Prostate gland (tissue), 2 donors: ENCODE data around the gene LTO1. TPM values are rescaled to one million over a fixed set of nuclear protein-coding genes. Genes with fewer than 3 reads are reported as not detected.

Source experiments
- DNase-seq: peaks from one replicate; pipeline ENCODE4 v3.0.0-alpha.2; 2019; ENCODE audit warnings: low spot score
- H3K27ac ChIP-seq, 2 donors: fragments of 200-600 bp; sonication (generic); 2 replicates each; pipeline ENCODE4 v1.5.1; 2017 to 2019
- H3K27me3 ChIP-seq: fragments of 200-600 bp; sonication (generic); replicated peaks from 2 replicates; pipeline ENCODE4 v1.5.1; 2019; ENCODE audit not compliant: insufficient read depth
- H3K36me3 ChIP-seq, 2 donors: fragments of 200-600 bp; sonication (generic); 1 replicate in 1 of 2; 2 replicates in 1 of 2; pipeline versions ENCODE4 v1.5.1 to v1.8.1; 2017 to 2019
- H3K4me1 ChIP-seq: fragments of 200-600 bp; sonication (generic); replicated peaks from 2 replicates; pipeline ENCODE4 v1.5.1; 2019
- H3K4me3 ChIP-seq, 2 donors: fragments of 200-600 bp; sonication (generic); 2 replicates each; pipeline ENCODE4 v1.5.1; 2017 to 2019
- H3K9me3 ChIP-seq: fragments of 200-600 bp; sonication (generic); 2 replicates; pipeline ENCODE4 v1.5.1; 2017
- POLR2A ChIP-seq: fragments of 450-650 bp; IDR thresholded peaks from one replicate; pipeline ENCODE4 v1.6.1; 2016; ENCODE audit warnings: antibody characterized with exemption, mild to moderate bottlenecking
- POLR2AphosphoS5 ChIP-seq: sonication (generic); formaldehyde crosslinking; IDR thresholded peaks from one replicate; pipeline ENCODE4 v1.6.1; 2017; ENCODE audit warnings: antibody characterized with exemption
- WGBS: methylation state at CpG from one replicate; pipeline ENCODE4 v1.1.5; 2018; 5-methylcytosine and 5-hydroxymethylcytosine counted together
- intact Hi-C: fragments of 100-400 bp; cut with DNase I; formaldehyde crosslinking; loops from one replicate; pipeline ENCODE4 v1.14.2; 2022
- total RNA-seq, 2 donors: library from RNA; depleted of rRNA; stranded (reverse); fragments of >200 nt; gene quantifications; one replicate each; pipeline ENCODE4 v1.1.0, GENCODE V29; 2016
- TF ChIP-seq, protein P1 (sequence below), 4 experiments: fragments of 200-600 bp in 2 of 4; fragments of 450-650 bp in 2 of 4; sonication (generic) in 2 of 4; IDR thresholded peaks; 1 replicate in 3 of 4; 2 replicates in 1 of 4; pipeline ENCODE4 v1.5.1; 2016 to 2019; ENCODE audit warnings: antibody characterized with exemption in 4 of 4, mild to moderate bottlenecking in 2 of 4, moderate library complexity in 2 of 4

LTO1 gene
- total RNA-seq, 2 donors from 2014 or later, result 14.9 to 39.5 TPM

DNA sequence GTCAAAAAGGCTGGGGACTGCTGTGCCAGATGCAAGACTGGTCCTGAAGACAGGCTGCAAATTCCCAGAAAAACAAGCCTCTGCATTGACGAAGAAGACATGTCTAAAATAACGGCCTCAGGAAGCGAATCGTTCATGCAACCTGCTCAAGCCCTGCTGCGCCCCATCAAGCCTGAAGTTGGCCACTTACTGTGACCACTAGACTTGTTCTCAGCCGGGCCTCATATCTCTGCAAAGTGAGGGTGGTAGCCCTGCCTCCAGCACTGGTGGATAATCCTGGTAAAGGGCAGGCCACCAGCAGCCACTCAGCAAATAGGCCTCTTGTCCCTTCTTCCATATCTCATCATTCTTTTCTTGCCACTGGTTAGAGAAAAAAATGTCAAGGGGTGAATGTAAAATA lies 11.8 kb downstream of the LTO1 start:
- WGBS, result 92% methylated on average over 6 of the region's 6 CpGs
- H3K9me3 ChIP-seq, result no peaks in the 10 kb centered on the region
- intact Hi-C loops, result no loop called here
- no peaks in the 10 kb centered on the region for H3K27me3 ChIP-seq
- H3K27ac ChIP-seq, result no peak overlapping the region
- no peak for DNase-seq
- H3K36me3 ChIP-seq, result no peaks in the 10 kb centered on the region
- H3K4me1 ChIP-seq, result no peaks in the 10 kb centered on the region
- no peak overlapping the region for H3K4me3 ChIP-seq
- TF ChIP-seq POLR2A (no peak), POLR2AphosphoS5 (no peak)
- TF ChIP-seq, protein P1, sequence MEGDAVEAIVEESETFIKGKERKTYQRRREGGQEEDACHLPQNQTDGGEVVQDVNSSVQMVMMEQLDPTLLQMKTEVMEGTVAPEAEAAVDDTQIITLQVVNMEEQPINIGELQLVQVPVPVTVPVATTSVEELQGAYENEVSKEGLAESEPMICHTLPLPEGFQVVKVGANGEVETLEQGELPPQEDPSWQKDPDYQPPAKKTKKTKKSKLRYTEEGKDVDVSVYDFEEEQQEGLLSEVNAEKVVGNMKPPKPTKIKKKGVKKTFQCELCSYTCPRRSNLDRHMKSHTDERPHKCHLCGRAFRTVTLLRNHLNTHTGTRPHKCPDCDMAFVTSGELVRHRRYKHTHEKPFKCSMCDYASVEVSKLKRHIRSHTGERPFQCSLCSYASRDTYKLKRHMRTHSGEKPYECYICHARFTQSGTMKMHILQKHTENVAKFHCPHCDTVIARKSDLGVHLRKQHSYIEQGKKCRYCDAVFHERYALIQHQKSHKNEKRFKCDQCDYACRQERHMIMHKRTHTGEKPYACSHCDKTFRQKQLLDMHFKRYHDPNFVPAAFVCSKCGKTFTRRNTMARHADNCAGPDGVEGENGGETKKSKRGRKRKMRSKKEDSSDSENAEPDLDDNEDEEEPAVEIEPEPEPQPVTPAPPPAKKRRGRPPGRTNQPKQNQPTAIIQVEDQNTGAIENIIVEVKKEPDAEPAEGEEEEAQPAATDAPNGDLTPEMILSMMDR (IDR thresholded peaks at IDR 0.05), result no peak

DNA sequence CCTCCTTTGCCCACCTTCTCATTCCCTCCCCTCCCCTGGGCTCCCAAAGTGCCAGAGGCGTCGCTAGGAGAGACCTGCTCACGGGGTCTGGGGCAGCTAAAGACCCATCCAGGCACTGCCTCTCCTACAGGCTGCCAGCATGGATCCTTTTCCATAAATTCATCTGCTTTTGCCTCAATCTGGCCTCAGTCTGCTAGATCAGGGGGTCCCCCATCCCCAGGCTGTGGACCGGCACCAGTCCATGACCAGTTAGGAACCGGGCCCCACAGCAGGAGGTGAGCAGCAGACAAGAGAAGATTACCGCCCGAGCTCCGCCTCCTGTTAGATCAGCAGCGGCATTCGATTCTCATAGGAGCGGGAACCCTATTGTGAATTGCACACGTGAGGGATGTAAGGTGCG lies 12.3 kb downstream of the LTO1 start:
- no peak for DNase-seq
- peaks cover 2% of the 10 kb centered on the region for H3K4me1 ChIP-seq
- intact Hi-C loops, result no loop called here
- H3K36me3 ChIP-seq, result no peaks in the 10 kb centered on the region
- whole genome bisulfite sequencing, result 91% methylated on average over 13 of the region's 13 CpGs
- H3K27ac ChIP-seq, result no peak overlapping the region
- H3K27me3 ChIP-seq, result no peaks in the 10 kb centered on the region
- H3K4me3 ChIP-seq, result no peak overlapping the region
- TF ChIP-seq POLR2AphosphoS5 (no peak), POLR2A (no peak)
- TF ChIP-seq, protein P1 (IDR thresholded peaks at IDR 0.05), result no peak
- no peaks in the 10 kb centered on the region for H3K9me3 ChIP-seq

DNA sequence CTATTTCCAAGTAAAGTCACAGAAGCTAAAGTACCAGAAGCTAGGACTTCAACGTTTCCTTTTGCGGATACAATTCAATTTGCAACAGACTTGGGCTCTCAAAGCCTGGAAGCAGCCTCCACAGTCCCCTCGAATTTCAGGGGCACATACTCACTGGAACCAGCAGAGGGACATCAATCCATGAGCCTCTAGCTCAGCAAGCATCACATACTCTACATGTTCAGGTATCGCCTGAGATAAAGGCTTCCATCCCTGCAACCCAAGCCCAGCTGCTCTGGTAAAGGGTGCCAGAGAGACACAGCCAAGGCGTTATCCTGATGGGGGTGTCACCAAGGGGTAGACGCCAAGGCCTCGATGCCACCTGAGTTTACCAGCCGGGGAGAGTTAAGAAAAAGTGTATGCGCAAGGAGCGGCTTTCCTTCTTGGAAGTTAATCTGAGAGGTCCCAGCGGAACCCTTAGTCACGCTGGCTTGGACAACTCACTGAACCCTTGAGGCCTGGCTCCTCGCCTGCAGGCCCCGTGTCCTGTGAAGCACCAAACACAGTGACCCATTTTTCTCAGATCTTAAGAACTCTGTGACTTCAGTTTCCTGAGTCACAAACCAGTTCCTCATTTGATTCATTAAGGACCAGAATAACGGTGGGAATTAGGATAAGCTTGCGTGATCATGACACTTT lies 13.0 kb downstream of the LTO1 start:
- H3K27me3 ChIP-seq, result no peaks in the 10 kb centered on the region
- H3K27ac ChIP-seq, result no peak overlapping the region
- TF ChIP-seq POLR2A (no peak), POLR2AphosphoS5 (no peak)
- TF ChIP-seq, protein P1 (IDR thresholded peaks at IDR 0.05), result no peak
- intact Hi-C loops, result no loop called here
- peaks cover 2% of the 10 kb centered on the region for H3K4me1 ChIP-seq
- no peaks in the 10 kb centered on the region for H3K36me3 ChIP-seq
- H3K4me3 ChIP-seq, result no peak overlapping the region
- 84% methylated on average over 16 of the region's 16 CpGs for WGBS
- H3K9me3 ChIP-seq, result no peaks in the 10 kb centered on the region
- DNase-seq, result no peak

DNA sequence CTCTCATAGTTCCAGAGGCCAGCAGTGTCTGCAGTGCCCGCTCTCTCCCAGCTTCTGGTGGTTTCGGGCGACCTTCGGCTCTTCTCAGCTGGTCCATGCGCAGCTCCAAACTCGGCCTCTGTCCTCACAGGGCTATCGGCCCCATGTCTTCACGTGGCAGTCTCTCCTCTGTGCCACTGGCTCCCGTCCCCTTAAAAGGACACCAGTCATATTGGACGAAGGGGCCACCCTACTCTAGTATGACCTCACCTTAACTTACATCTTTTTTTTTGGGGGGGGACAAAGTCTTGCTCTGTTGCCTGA lies 13.8 kb downstream of the LTO1 start:
- TF ChIP-seq POLR2AphosphoS5, result no peak
- no peak for TF ChIP-seq POLR2A
- TF ChIP-seq, protein P1 (IDR thresholded peaks at IDR 0.05), result no peak
- no peaks in the 10 kb centered on the region for H3K27me3 ChIP-seq
- 90% methylated on average over 10 of the region's 10 CpGs for WGBS
- peaks cover 2% of the 10 kb centered on the region for H3K4me1 ChIP-seq
- intact Hi-C loops, result no loop called here
- no peak for DNase-seq
- H3K4me3 ChIP-seq, result no peak overlapping the region
- H3K9me3 ChIP-seq, result no peaks in the 10 kb centered on the region
- H3K36me3 ChIP-seq, result no peaks in the 10 kb centered on the region
- H3K27ac ChIP-seq, result no peak overlapping the region

DNA sequence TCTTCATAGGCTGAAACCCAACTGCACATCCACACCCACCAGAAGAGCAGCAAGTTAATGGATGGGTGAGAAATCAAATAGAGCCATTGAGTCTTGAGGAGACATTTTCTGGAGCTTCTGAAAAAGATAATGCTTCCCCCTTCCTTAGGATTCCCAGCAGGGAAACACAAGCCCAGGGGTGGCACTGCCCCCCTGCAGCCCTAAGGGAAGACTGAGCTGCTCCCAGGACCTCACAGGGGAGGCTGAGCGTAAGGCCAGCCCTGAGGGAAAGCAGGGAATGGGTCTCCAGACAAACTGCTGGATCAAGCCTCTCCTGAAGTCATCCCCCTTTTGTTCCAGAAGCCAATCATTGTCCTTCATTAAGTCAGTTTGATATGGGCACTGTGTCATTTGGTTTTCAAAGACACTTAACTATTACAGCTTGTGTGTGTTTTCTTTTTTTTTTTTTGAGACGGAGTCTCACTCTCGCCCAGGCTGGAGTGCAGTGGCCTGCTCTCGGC lies 15.1 kb downstream of the LTO1 start:
- intact Hi-C loops, result no loop called here
- Histone ChIP-seq H3K4me3 (no peak overlapping the region), H3K27me3 (no peaks in the 10 kb centered on the region), H3K27ac (no peak overlapping the region), H3K9me3 (no peaks in the 10 kb centered on the region), H3K36me3 (no peaks in the 10 kb centered on the region), H3K4me1 (peaks cover 2% of the 10 kb centered on the region)
- 87% methylated on average over 4 of the region's 4 CpGs for WGBS
- TF ChIP-seq POLR2AphosphoS5 (no peak), POLR2A (no peak)
- TF ChIP-seq, protein P1 (IDR thresholded peaks at IDR 0.05), result no peak
- DNase-seq, result no peak
